ENCODE results near the gene BRAF.

GRCh38 chr7:140672382-140673062 is 252.2 kb downstream of the BRAF start, which contains the start of gene ADCK2:
- TF ChIP-seq CTCF (conservative IDR thresholded peaks at IDR 0.05; ENCODE audit: low read depth, low read length) (no peak), EZH2 (IDR thresholded peaks at IDR 0.05; ENCODE audit: low read length, unreplicated experiment) (no peak), EZH2phosphoT487 (IDR thresholded peaks at IDR 0.05; ENCODE audit: borderline replicate concordance, low read length) (no peak)

Data from PC-3 (cell line).